KOPT-K1 (cell line): ENCODE measurements around the gene CEP164.
"Not testable (repeated sequence)": the region's sequence is repeated elsewhere in the genome, so short reads cannot be mapped to it uniquely, and the experiment has no call there.

Experiments
- H3K27ac ChIP-seq: fragments of 200-600 bp; sonication (generic); 2 replicates; pipeline ENCODE4 v1.5.1; 2016; ENCODE audit warnings: antibody characterized with exemption, mild to moderate bottlenecking, low read depth, low read length; ENCODE audit not compliant: poor library complexity, severe bottlenecking
- H3K36me3 ChIP-seq: fragments of 200-600 bp; sonication (generic); 2 replicates; pipeline ENCODE4 v1.5.1; 2017; ENCODE audit warnings: antibody characterized with exemption, mild to moderate bottlenecking, low read length, moderate library complexity; ENCODE audit not compliant: insufficient read depth
- H3K9me3 ChIP-seq: fragments of 200-600 bp; sonication (generic); 2 replicates; pipeline ENCODE4 v1.5.1; 2017; ENCODE audit warnings: antibody characterized with exemption, low read length, mild to moderate bottlenecking; ENCODE audit not compliant: insufficient read depth, poor library complexity, severe bottlenecking

CEP164 gene

GRCh38 chr11:117391181-117391580 lies 63.5 kb downstream of the CEP164 start:
- no peak overlapping the region for H3K27ac ChIP-seq
- no peaks in the 10 kb centered on the region for H3K9me3 ChIP-seq
- H3K36me3 ChIP-seq, result peaks cover 51% of the 10 kb centered on the region; the same call in 1 of the 2 replicates

GRCh38 chr11:117392001-117392690 lies 64.5 kb downstream of the CEP164 start:
- Histone ChIP-seq H3K36me3 (peaks cover 60% of the 10 kb centered on the region), H3K9me3 (peaks cover 1% of the 10 kb centered on the region), H3K27ac (no peak overlapping the region)

GRCh38 chr11:117392979-117393378 lies 65.3 kb downstream of the CEP164 start:
- Histone ChIP-seq H3K27ac (no peak overlapping the region), H3K9me3 (peaks cover 10% of the 10 kb centered on the region), H3K36me3 (peaks cover 69% of the 10 kb centered on the region)

DNA sequence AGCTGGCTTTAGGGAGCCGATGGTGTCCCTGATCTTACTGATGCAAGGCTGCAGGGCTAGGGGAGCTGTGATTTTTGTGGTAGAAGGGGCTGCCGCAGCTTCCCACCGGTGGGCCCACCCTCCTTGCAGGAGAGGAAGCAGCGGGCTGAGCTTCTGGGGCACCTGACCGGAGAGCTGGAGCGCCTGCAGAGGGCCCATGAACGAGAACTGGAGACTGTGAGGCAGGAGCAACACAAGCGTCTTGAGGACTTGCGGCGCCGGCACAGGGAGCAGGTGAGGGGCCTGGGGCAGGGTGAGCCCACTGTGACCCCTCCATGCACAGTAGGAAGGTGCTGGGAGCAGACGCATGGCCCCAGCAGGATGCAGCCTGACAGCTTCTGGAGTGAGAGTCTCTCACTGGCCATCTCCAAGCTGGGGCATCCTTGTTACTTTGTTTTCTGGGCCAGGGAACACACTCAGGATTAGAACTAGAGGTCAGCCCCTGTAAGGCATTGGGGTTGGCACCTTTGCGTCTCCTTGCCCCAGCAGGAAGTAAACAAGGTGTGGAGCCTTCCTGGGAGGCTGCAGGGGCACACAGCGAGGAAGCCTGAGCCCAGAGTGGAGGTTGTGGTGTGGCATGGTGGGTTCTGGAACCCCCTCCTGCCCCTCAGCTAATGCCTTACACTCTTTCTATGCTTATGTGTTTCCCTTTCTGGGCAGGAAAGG lies 66.7 kb downstream of the CEP164 start:
- Histone ChIP-seq H3K27ac (no peak overlapping the region), H3K36me3 (peaks cover 78% of the 10 kb centered on the region), H3K9me3 (peaks cover 22% of the 10 kb centered on the region)

- H3K9me3 ChIP-seq, result peaks cover 22% of the 10 kb centered on the region
- H3K27ac ChIP-seq, result no peak overlapping the region
- H3K36me3 ChIP-seq, result peaks cover 77% of the 10 kb centered on the region
These were observed 67.8 kb downstream of the CEP164 start for GRCh38 chr11:117395476-117395875.

GRCh38 chr11:117396970-117397369 lies 69.3 kb downstream of the CEP164 start:
- Histone ChIP-seq H3K9me3 (peaks cover 22% of the 10 kb centered on the region), H3K36me3 (peaks cover 65% of the 10 kb centered on the region), H3K27ac (no peak overlapping the region)

- H3K9me3 ChIP-seq, result peaks cover 22% of the 10 kb centered on the region
- peaks cover 51% of the 10 kb centered on the region for H3K36me3 ChIP-seq
- not testable (repeated sequence) for H3K27ac ChIP-seq
These were observed 71.0 kb downstream of the CEP164 start for GRCh38 chr11:117398618-117399017.

DNA sequence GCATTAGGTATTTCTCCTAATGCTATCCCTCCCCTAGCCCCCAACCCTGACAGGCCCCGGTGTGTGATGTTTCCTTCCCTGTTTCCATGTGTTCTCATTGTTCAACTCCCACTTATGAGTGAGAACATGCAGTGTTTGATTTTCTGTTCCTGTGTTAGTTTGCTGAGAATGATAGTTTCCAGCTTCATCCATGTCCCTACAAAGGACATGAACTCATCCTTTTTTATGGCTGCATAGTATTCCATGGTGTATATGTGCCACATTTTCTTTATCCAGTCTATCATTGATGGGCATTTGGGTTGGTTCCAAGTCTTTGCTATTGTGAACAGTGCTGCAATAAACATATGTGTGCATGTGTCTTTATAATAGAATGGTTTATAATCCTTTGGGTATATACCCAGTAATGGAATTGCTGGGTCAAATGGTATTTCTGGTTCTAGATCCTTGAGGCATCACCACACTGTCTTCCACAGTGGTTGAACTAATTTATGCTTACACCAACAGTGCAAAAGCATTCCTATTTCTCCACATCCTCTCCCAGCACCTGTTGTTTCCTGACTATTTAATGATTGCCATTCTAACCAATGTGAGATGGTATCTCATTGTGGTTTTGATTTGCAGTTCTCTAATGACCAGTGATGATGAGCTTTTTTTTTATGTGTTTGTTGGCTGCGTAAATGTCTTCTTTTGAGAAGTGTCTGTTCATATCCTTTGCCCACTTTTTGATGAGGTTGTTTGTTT lies 71.6 kb downstream of the CEP164 start:
- peaks cover 22% of the 10 kb centered on the region for H3K9me3 ChIP-seq
- peaks cover 45% of the 10 kb centered on the region for H3K36me3 ChIP-seq
- not testable (repeated sequence) for H3K27ac ChIP-seq

GRCh38 chr11:117405898-117406297 lies 78.2 kb downstream of the CEP164 start:
- not testable (repeated sequence) for H3K36me3 ChIP-seq, H3K27ac ChIP-seq
- H3K9me3 ChIP-seq, result peaks cover 18% of the 10 kb centered on the region

DNA sequence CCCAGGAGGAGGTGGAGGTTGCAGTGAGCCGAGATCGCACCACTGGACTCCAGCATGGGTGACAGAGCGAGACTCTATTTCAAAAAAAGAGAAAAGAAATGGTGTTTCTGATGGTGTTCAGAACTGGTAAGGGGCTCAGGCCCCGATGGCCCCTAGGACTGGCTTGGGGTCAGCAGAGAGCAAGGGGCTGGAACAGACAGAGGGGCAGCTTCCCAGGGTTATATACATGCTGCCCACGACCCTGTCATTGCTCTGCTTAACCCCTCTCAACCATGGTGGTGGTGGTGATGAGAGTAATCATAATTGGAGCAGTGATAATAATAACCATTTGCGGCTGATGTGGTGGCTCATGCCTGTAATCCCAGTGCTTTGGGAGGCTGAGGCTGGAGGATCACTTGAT lies 79.4 kb downstream of the CEP164 start:
- peaks cover 9% of the 10 kb centered on the region; the same call in 1 of the 2 replicates for H3K36me3 ChIP-seq
- no peak overlapping the region for H3K27ac ChIP-seq
- H3K9me3 ChIP-seq, result peaks cover 18% of the 10 kb centered on the region

DNA sequence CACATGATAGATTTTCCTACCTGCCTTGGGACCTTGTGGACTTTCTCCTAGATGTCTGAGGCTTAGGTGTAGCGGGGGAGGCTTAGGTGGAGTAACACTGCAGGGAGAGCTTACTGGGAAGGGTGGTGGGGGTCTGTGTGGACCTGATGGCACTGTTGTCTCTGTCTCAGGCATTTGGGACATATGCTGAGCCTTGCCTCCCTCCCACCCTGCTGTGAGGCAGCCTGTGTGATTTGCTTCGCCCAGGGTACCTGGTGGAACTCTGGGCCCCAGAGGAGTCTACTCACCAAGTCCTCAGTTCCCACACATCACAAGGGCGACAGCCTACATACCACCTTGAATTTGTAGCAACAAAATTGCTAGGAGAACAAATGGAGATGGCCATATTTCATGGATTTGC lies 80.7 kb downstream of the CEP164 start:
- Histone ChIP-seq H3K27ac (no peak overlapping the region), H3K9me3 (peaks cover 18% of the 10 kb centered on the region), H3K36me3 (peaks cover 9% of the 10 kb centered on the region; the same call in 1 of the 2 replicates)

DNA sequence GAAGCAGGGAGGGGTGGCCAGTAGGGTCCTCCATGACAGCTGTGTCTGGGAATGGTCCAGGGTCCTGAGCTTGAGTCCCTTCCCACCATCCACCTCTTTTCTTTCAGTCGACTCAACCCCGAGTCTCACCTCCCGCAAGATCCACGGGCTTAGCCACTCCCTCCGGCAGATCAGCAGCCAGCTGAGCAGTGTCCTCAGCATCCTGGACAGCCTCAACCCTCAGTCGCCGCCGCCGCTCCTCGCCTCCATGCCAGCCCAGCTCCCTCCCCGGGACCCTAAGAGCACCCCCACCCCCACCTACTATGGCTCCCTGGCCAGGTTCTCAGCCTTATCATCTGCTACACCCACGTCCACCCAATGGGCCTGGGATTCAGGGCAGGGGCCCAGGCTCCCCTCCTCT lies 81.9 kb downstream of the CEP164 start:
- Histone ChIP-seq H3K36me3 (peaks cover 9% of the 10 kb centered on the region; the same call in 1 of the 2 replicates), H3K9me3 (peaks cover 18% of the 10 kb centered on the region), H3K27ac (no peak overlapping the region)

GRCh38 chr11:117410238-117410637 lies 82.6 kb downstream of the CEP164 start:
- Histone ChIP-seq H3K36me3 (peaks cover 2% of the 10 kb centered on the region; the same call in 1 of the 2 replicates), H3K27ac (no peak overlapping the region), H3K9me3 (peaks cover 13% of the 10 kb centered on the region)

DNA sequence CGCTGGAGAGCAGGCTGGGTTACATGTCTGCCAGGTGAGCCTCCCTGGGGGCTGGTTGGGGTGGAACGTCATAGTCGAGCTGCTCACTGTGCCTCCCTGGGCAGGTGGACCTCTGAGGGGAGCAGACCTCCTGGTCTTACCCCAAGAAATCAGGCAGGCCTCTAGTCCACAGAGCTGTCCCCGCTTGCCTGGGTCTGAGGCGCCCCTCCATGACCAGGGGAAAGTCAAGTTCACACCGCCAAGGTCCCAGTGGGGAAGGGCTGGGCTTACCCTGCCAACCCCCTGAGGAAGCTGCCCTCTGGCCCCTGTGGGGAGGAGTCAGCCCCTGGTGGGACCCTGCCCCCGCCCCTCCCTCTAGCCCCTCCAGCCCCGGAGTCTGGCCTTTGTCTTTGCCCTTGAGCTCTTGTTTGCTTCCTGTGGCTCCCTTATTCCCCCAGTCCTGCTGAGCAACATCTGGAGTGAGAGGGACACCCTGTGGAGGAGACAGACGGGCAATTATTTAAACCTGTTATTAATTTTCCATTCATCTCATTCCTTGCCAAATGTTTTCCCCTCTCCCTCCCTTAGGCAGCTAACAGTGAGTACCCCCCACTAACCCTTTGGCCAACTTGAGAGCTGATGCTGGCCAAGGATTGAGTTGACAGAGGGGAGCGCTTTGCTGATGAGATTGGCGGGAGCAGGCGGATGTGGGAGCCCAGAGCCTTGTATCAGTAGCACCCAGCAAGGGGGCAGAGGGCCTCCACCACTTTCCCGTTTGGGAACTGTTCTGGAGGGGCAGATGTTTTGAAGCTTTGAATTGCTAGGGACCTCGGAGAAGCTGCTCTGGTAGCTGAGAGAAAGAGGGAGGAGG lies 83.4 kb downstream of the CEP164 start:
- Histone ChIP-seq H3K9me3 (peaks cover 5% of the 10 kb centered on the region), H3K36me3 (no peaks in the 10 kb centered on the region; the same call in 1 of the 2 replicates), H3K27ac (no peak overlapping the region)
